ENCODE results near the gene FRMD8. TPM values are rescaled to one million over a fixed set of nuclear protein-coding genes. Genes with fewer than 3 reads are reported as not detected.

FRMD8 gene
- polyA plus RNA-seq, 1 donor (not counting 4 experiments of a cell fraction or from before 2014, with no cell fraction given): 24.1 TPM

- peaks cover 12 to 39% of the 10 kb centered on the region in 2 experiments for H3K36me3 ChIP-seq (ENCODE audit: control insufficient read depth in 2 of 2, extremely low read depth in 1 of 2, insufficient read depth in 2 of 2, low read length in 2 of 2)
- no peak for TF ChIP-seq EZH2 (IDR thresholded peaks at IDR 0.05; ENCODE audit: low read length)
- TF ChIP-seq, protein P1, sequence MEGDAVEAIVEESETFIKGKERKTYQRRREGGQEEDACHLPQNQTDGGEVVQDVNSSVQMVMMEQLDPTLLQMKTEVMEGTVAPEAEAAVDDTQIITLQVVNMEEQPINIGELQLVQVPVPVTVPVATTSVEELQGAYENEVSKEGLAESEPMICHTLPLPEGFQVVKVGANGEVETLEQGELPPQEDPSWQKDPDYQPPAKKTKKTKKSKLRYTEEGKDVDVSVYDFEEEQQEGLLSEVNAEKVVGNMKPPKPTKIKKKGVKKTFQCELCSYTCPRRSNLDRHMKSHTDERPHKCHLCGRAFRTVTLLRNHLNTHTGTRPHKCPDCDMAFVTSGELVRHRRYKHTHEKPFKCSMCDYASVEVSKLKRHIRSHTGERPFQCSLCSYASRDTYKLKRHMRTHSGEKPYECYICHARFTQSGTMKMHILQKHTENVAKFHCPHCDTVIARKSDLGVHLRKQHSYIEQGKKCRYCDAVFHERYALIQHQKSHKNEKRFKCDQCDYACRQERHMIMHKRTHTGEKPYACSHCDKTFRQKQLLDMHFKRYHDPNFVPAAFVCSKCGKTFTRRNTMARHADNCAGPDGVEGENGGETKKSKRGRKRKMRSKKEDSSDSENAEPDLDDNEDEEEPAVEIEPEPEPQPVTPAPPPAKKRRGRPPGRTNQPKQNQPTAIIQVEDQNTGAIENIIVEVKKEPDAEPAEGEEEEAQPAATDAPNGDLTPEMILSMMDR (optimal IDR thresholded peaks at IDR 0.05 in 1 of 3, IDR thresholded peaks at IDR 0.05 in 1 of 3, conservative IDR thresholded peaks at IDR 0.05 in 1 of 3; ENCODE audit: extremely low read depth in 1 of 3, insufficient read depth in 2 of 3, low read length in 3 of 3): no peak
- H3K9me3 ChIP-seq (ENCODE audit: control insufficient read depth, low read depth, low read length): no peaks in the 10 kb centered on the region
- DNase-seq (ENCODE audit: low read depth, low spot score) (no peak), FAIRE-seq (no peak)
- H4K20me1 ChIP-seq (ENCODE audit: control insufficient read depth, extremely low read depth, insufficient read depth, low read length): peaks cover 21% of the 10 kb centered on the region
- H3K9ac ChIP-seq (ENCODE audit: control insufficient read depth, extremely low read depth, insufficient read depth, low read length): no peak overlapping the region
- H3K4me1 ChIP-seq (ENCODE audit: control insufficient read depth, extremely low read depth, insufficient read depth, low read length): peaks cover 15% of the 10 kb centered on the region
- H3K4me3 ChIP-seq (ENCODE audit: control insufficient read depth in 2 of 3, extremely low read depth in 1 of 3, insufficient read depth in 2 of 3, low read depth in 1 of 3, low read length in 3 of 3): no peak overlapping the region
- dilution Hi-C loops (cut with MboI; ENCODE audit: extremely low pct_ligation_motif_present, low sequenced_read_pairs): no loop called here
- no peak overlapping the region for H3K27ac ChIP-seq (ENCODE audit: control insufficient read depth, insufficient read depth, low read length)
- peaks cover 3% of the 10 kb centered on the region for H3K79me2 ChIP-seq (ENCODE audit: control insufficient read depth, insufficient read depth, low read length)
- no peak overlapping the region for H2AFZ ChIP-seq (ENCODE audit: control insufficient read depth, low read length)
- H3K27me3 ChIP-seq (ENCODE audit: control insufficient read depth, extremely low read depth, insufficient read depth, low read length): no peaks in the 10 kb centered on the region
- peaks cover 7% of the 10 kb centered on the region for H3K9me1 ChIP-seq (ENCODE audit: control insufficient read depth, extremely low read depth, insufficient read depth, low read length)
- H3K4me2 ChIP-seq (ENCODE audit: control insufficient read depth, extremely low read depth, insufficient read depth, low read depth, low read length): no peak overlapping the region
Measured at GRCh38 chr11:65442842-65443331, 56.5 kb downstream of the FRMD8 start.

GRCh38 chr11:65444314-65445051 is 58.0 kb downstream of the FRMD8 start:
- FAIRE-seq (no peak), DNase-seq (ENCODE audit: low read depth, low spot score) (no peak)
- Histone ChIP-seq H3K79me2 (ENCODE audit: control insufficient read depth, insufficient read depth, low read length) (peaks cover 3% of the 10 kb centered on the region), H3K9me1 (ENCODE audit: control insufficient read depth, extremely low read depth, insufficient read depth, low read length) (peaks cover 7% of the 10 kb centered on the region), H3K27ac (ENCODE audit: control insufficient read depth, insufficient read depth, low read length) (no peak overlapping the region), H3K4me3 (ENCODE audit: control insufficient read depth in 2 of 3, extremely low read depth in 1 of 3, insufficient read depth in 2 of 3, low read depth in 1 of 3, low read length in 3 of 3) (no peak overlapping the region), H3K27me3 (ENCODE audit: control insufficient read depth, extremely low read depth, insufficient read depth, low read length) (no peaks in the 10 kb centered on the region), H4K20me1 (ENCODE audit: control insufficient read depth, extremely low read depth, insufficient read depth, low read length) (peaks cover 19% of the 10 kb centered on the region), H3K4me2 (ENCODE audit: control insufficient read depth, extremely low read depth, insufficient read depth, low read depth, low read length) (no peak overlapping the region), H2AFZ (ENCODE audit: control insufficient read depth, low read length) (no peak overlapping the region), H3K9me3 (ENCODE audit: control insufficient read depth, low read depth, low read length) (no peaks in the 10 kb centered on the region), H3K9ac (ENCODE audit: control insufficient read depth, extremely low read depth, insufficient read depth, low read length) (no peak overlapping the region), H3K36me3 (ENCODE audit: control insufficient read depth in 2 of 2, extremely low read depth in 1 of 2, insufficient read depth in 2 of 2, low read length in 2 of 2) (peaks cover 12 to 35% of the 10 kb centered on the region in 2 experiments), H3K4me1 (ENCODE audit: control insufficient read depth, extremely low read depth, insufficient read depth, low read length) (peaks cover 15% of the 10 kb centered on the region)
- dilution Hi-C loops (cut with MboI; ENCODE audit: extremely low pct_ligation_motif_present, low sequenced_read_pairs): no loop called here
- TF ChIP-seq EZH2 (IDR thresholded peaks at IDR 0.05; ENCODE audit: low read length): no peak
- TF ChIP-seq, protein P1 (optimal IDR thresholded peaks at IDR 0.05 in 1 of 3, IDR thresholded peaks at IDR 0.05 in 1 of 3, conservative IDR thresholded peaks at IDR 0.05 in 1 of 3; ENCODE audit: extremely low read depth in 1 of 3, insufficient read depth in 2 of 3, low read length in 3 of 3): no peak
